Adrenal gland (tissue), 5 donors: ENCODE measurements around the gene HINT2.

Source experiments
- POLR2A ChIP-seq, 2 donors: fragments of 450-650 bp; IDR thresholded peaks; one replicate each; pipeline ENCODE4 v1.6.1; 2017; ENCODE audit warnings: antibody characterized with exemption in 2 of 2, mild to moderate bottlenecking in 2 of 2, moderate library complexity in 1 of 2
- TF ChIP-seq, protein P1 (sequence below), 6 experiments: fragments of 450-650 bp in 4 of 6; fragments of 200-600 bp in 2 of 6; sonication (generic) in 1 of 6; IDR thresholded peaks; 1 replicate in 5 of 6; 2 replicates in 1 of 6; pipeline versions ENCODE4 v1.5.1 to v1.8.0; 2016 to 2021; ENCODE audit warnings: antibody characterized with exemption in 6 of 6, mild to moderate bottlenecking in 2 of 6, moderate library complexity in 1 of 6
- donor health status: DM: no; HTN: no; CAD: no.

DNA sequence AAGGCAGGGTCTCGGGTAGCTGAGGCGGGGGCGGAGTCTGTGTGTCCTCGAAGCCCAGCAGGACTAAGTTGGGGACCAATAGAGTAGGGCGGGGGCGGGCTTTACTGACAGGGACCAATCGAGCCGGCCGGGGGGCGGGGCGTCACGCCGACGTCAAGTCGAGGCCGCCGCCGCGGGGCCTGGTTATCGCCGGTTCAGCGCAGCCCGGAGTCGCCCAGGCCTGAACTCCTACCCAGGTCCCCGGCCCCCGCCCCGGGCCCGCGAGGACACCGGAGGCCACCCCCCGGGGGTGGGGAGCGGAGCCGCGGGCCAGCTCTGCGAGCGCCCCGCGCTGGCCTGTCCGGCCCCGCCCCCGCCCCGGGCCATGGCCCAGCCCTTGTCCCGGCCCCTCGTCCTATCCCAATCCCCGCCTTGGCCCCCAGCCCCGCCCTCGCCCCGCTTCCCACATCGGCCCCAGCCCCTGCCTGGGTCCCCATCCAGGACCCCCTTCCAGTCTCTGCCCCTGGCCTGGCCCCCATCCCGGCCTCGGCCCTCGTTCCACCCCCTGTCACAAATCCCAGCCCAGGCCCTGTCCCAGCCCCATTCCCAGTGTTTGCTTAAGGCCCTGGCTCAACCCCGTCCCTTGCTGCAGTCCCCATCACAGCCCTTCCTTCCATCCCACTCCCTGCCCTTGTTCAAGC, 14.4 kb upstream of the HINT2 start, which contains the start of gene TMEM8B:
- TF ChIP-seq, protein P1, sequence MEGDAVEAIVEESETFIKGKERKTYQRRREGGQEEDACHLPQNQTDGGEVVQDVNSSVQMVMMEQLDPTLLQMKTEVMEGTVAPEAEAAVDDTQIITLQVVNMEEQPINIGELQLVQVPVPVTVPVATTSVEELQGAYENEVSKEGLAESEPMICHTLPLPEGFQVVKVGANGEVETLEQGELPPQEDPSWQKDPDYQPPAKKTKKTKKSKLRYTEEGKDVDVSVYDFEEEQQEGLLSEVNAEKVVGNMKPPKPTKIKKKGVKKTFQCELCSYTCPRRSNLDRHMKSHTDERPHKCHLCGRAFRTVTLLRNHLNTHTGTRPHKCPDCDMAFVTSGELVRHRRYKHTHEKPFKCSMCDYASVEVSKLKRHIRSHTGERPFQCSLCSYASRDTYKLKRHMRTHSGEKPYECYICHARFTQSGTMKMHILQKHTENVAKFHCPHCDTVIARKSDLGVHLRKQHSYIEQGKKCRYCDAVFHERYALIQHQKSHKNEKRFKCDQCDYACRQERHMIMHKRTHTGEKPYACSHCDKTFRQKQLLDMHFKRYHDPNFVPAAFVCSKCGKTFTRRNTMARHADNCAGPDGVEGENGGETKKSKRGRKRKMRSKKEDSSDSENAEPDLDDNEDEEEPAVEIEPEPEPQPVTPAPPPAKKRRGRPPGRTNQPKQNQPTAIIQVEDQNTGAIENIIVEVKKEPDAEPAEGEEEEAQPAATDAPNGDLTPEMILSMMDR (IDR thresholded peaks at IDR 0.05) = no peak
- TF ChIP-seq POLR2A (IDR thresholded peaks at IDR 0.05) = peak in 1 of 2 donors; percentile 52
